ENCODE results near the gene HAPSTR1. TPM values are rescaled to one million over a fixed set of nuclear protein-coding genes. Genes with fewer than 3 reads are reported as not detected.

Gene HAPSTR1
- total and polyA plus RNA-seq, 2 of the 13 experiments (the other 11 are each of a cell fraction or from before 2014, with no cell fraction given) = 25.2 to 83.2 TPM

DNA sequence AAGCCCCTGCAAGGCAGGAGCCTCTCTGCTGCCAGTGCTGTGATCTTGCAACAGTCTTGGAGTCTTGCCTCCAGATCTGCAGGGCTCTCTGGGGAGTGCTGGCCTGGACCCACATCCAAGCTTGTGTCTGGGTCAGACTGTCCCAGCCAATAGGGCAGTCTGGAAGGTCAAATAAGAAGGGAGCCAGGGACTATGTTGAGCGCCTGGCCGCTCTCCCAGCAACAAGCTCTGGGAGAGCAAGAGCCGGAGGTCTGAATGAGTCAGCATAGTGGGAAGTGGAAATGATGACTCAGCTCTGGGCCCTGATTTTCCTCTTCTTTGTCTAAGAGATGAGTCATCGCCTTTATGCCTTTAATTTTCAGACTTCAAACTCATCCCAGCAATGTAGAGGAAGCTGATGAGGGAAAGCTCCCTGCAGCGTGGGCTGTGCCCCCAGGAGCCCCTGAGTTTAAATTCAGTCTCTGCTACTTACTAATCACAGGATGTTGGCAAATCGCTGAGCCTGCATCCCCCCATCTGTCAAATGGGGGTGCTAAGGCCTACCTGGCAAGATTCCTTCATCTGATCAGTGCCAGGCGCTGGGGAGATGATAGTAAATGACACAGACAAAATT, 43.6 kb upstream of the HAPSTR1 start (continued):
- TF ChIP-seq GLI4 (CRISPR knock-in tag; IDR thresholded peaks at IDR 0.05; ENCODE audit: borderline replicate concordance) (no peak), SOX6 (IDR thresholded peaks at IDR 0.05) (no peak), SOX6 (CRISPR knock-in tag; IDR thresholded peaks at IDR 0.05) (peak; percentile 82), ZNF558 (CRISPR knock-in tag; IDR thresholded peaks at IDR 0.05; ENCODE audit: borderline replicate concordance) (no peak), PCBP1 (IDR thresholded peaks at IDR 0.05; ENCODE audit: borderline replicate concordance, low read depth, low read length) (no peak), MED8 (CRISPR knock-in tag; IDR thresholded peaks at IDR 0.05; ENCODE audit: insufficient replicate concordance) (no peak), ZNF432 (CRISPR knock-in tag; IDR thresholded peaks at IDR 0.05; ENCODE audit: borderline replicate concordance) (no peak), RCOR2 (CRISPR knock-in tag; IDR thresholded peaks at IDR 0.05) (no peak), ZFP41 (CRISPR knock-in tag; IDR thresholded peaks at IDR 0.05; ENCODE audit: borderline replicate concordance) (no peak), ZNF780A (CRISPR knock-in tag; IDR thresholded peaks at IDR 0.05) (no peak), GFI1 (CRISPR knock-in tag; IDR thresholded peaks at IDR 0.05; ENCODE audit: borderline replicate concordance) (peak; percentile 76; the same call in 1 of the 2 replicates), ZNF326 (CRISPR knock-in tag; IDR thresholded peaks at IDR 0.05; ENCODE audit: borderline replicate concordance) (no peak), XBP1 (CRISPR knock-in tag; IDR thresholded peaks at IDR 0.05) (0 out of 2 replicates have a peak, but pooled peaks have one; percentile 60), ZNF224 (CRISPR knock-in tag; IDR thresholded peaks at IDR 0.05) (no peak), ZNF343 (CRISPR knock-in tag; IDR thresholded peaks at IDR 0.05) (0 out of 2 replicates have a peak, but pooled peaks have one; percentile 21), KLF15 (CRISPR knock-in tag; IDR thresholded peaks at IDR 0.05; ENCODE audit: borderline replicate concordance) (no peak), NCOA1 (CRISPR knock-in tag; IDR thresholded peaks at IDR 0.05) (no peak), JARID2 (CRISPR knock-in tag; IDR thresholded peaks at IDR 0.05; ENCODE audit: insufficient replicate concordance) (no peak), ZNF619 (CRISPR knock-in tag; IDR thresholded peaks at IDR 0.05) (no peak), ISX (CRISPR knock-in tag; conservative IDR thresholded peaks at IDR 0.05) (no peak)
- TF ChIP-seq, protein P1, sequence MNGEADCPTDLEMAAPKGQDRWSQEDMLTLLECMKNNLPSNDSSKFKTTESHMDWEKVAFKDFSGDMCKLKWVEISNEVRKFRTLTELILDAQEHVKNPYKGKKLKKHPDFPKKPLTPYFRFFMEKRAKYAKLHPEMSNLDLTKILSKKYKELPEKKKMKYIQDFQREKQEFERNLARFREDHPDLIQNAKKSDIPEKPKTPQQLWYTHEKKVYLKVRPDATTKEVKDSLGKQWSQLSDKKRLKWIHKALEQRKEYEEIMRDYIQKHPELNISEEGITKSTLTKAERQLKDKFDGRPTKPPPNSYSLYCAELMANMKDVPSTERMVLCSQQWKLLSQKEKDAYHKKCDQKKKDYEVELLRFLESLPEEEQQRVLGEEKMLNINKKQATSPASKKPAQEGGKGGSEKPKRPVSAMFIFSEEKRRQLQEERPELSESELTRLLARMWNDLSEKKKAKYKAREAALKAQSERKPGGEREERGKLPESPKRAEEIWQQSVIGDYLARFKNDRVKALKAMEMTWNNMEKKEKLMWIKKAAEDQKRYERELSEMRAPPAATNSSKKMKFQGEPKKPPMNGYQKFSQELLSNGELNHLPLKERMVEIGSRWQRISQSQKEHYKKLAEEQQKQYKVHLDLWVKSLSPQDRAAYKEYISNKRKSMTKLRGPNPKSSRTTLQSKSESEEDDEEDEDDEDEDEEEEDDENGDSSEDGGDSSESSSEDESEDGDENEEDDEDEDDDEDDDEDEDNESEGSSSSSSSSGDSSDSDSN (CRISPR knock-in tag; IDR thresholded peaks at IDR 0.05) = 0 out of 2 replicates have a peak, but pooled peaks have one; percentile 8
- TF ChIP-seq, protein P2, sequence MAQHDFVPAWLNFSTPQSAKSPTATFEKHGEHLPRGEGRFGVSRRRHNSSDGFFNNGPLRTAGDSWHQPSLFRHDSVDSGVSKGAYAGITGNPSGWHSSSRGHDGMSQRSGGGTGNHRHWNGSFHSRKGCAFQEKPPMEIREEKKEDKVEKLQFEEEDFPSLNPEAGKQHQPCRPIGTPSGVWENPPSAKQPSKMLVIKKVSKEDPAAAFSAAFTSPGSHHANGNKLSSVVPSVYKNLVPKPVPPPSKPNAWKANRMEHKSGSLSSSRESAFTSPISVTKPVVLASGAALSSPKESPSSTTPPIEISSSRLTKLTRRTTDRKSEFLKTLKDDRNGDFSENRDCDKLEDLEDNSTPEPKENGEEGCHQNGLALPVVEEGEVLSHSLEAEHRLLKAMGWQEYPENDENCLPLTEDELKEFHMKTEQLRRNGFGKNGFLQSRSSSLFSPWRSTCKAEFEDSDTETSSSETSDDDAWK (CRISPR knock-in tag; IDR thresholded peaks at IDR 0.05) = no peak
- TF ChIP-seq, protein P3, sequence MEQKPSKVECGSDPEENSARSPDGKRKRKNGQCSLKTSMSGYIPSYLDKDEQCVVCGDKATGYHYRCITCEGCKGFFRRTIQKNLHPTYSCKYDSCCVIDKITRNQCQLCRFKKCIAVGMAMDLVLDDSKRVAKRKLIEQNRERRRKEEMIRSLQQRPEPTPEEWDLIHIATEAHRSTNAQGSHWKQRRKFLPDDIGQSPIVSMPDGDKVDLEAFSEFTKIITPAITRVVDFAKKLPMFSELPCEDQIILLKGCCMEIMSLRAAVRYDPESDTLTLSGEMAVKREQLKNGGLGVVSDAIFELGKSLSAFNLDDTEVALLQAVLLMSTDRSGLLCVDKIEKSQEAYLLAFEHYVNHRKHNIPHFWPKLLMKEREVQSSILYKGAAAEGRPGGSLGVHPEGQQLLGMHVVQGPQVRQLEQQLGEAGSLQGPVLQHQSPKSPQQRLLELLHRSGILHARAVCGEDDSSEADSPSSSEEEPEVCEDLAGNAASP (CRISPR knock-in tag; IDR thresholded peaks at IDR 0.05; ENCODE audit: borderline replicate concordance) = no peak
- TF ChIP-seq, protein P4, sequence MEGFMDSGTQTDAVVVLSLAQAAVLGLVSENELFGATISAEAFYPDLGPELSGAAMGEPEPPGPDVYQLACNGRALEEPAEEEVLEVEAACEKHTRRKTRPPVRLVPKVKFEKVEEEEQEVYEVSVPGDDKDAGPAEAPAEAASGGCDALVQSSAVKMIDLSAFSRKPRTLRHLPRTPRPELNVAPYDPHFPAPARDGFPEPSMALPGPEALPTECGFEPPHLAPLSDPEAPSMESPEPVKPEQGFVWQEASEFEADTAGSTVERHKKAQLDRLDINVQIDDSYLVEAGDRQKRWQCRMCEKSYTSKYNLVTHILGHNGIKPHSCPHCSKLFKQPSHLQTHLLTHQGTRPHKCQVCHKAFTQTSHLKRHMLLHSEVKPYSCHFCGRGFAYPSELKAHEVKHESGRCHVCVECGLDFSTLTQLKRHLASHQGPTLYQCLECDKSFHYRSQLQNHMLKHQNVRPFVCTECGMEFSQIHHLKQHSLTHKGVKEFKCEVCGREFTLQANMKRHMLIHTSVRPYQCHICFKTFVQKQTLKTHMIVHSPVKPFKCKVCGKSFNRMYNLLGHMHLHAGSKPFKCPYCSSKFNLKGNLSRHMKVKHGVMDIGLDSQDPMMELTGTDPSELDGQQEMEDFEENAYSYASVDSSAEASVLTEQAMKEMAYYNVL (CRISPR knock-in tag; IDR thresholded peaks at IDR 0.05; ENCODE audit: borderline replicate concordance) = no peak
